Fibroblast of lung (primary cell): ENCODE measurements around the gene EPB41L5. TPM values are rescaled to one million over a fixed set of nuclear protein-coding genes. Genes with fewer than 3 reads are reported as not detected.

Source experiments
- DNase-seq, 2 donors: peaks; one replicate each; pipeline versions ENCODE4 v3.0.0 to v3.0.0-alpha.2; 2010; ENCODE audit warnings: low read depth in 2 of 2
- H2AFZ ChIP-seq: 2 replicates; pipeline ENCODE4 v1.5.1; 2012; ENCODE audit warnings: low read length, control low read depth, inconsistent platforms
- H3K27ac ChIP-seq: 2 replicates; pipeline ENCODE4 v1.5.1; 2011; ENCODE audit warnings: low read length, control low read depth; ENCODE audit not compliant: insufficient read depth
- H3K27me3 ChIP-seq: 2 replicates; pipeline ENCODE4 v1.5.1; 2011; ENCODE audit warnings: mild to moderate bottlenecking, low read length; ENCODE audit not compliant: control insufficient read depth, insufficient read depth
- H3K36me3 ChIP-seq: 2 replicates; pipeline ENCODE4 v1.5.1; 2011; ENCODE audit warnings: low read length; ENCODE audit not compliant: control insufficient read depth, insufficient read depth
- H3K4me1 ChIP-seq: 2 replicates; pipeline ENCODE4 v1.5.1; 2011; ENCODE audit warnings: low read length; ENCODE audit not compliant: control insufficient read depth, insufficient read depth; ENCODE audit errors: extremely low read depth
- H3K4me2 ChIP-seq: 2 replicates; pipeline ENCODE4 v1.5.1; 2011; ENCODE audit warnings: low read length, control low read depth; ENCODE audit not compliant: insufficient read depth; ENCODE audit errors: extremely low read depth
- H3K4me3 ChIP-seq, 4 experiments: fragments of 200-600 bp in 1 of 4; sonication (generic) in 1 of 4; replicated peaks in 1 of 4; 2 replicates each; pipeline ENCODE4 v1.5.1; 2011 to 2016; ENCODE audit warnings: low read length in 4 of 4, low read depth in 3 of 4, mild to moderate bottlenecking in 3 of 4, control low read depth in 2 of 4, inconsistent platforms in 1 of 4, mixed read lengths in 1 of 4; ENCODE audit not compliant: insufficient read depth in 1 of 4; ENCODE audit errors: control extremely low read depth in 1 of 4
- H3K79me2 ChIP-seq: 2 replicates; pipeline ENCODE4 v1.5.1; 2012; ENCODE audit warnings: mild to moderate bottlenecking, low read length, inconsistent platforms; ENCODE audit not compliant: control insufficient read depth, insufficient read depth
- H3K9ac ChIP-seq: 2 replicates; pipeline ENCODE4 v1.5.1; 2011; ENCODE audit warnings: mild to moderate bottlenecking, low read length, control low read depth; ENCODE audit not compliant: insufficient read depth
- H3K9me3 ChIP-seq: 2 replicates; pipeline ENCODE4 v1.5.1; 2012; ENCODE audit warnings: low read depth, low read length; ENCODE audit not compliant: control insufficient read depth, insufficient read depth
- H4K20me1 ChIP-seq: 2 replicates; pipeline ENCODE4 v1.5.1; 2011; ENCODE audit warnings: low read length; ENCODE audit not compliant: control insufficient read depth, insufficient read depth; ENCODE audit errors: extremely low read depth
- CTCF ChIP-seq, 2 donors: IDR thresholded peaks in 1 of 2; conservative IDR thresholded peaks in 1 of 2; 1 replicate in 1 of 2; 2 replicates in 1 of 2; pipeline ENCODE4 v1.5.1; 2011 to 2012; ENCODE audit warnings: low read length in 2 of 2, control low read depth in 1 of 2, inconsistent platforms in 1 of 2, low read depth in 1 of 2, mild to moderate bottlenecking in 1 of 2
- EZH2 ChIP-seq: IDR thresholded peaks from 2 replicates; pipeline ENCODE4 v1.5.1; 2012; ENCODE audit warnings: low read length, control low read depth, mild to moderate bottlenecking; ENCODE audit errors: missing control alignments
- polyA plus RNA-seq, 2 donors: library from polyadenylated mRNA; depleted of rRNA in 1 of 2; stranded (reverse) in 1 of 2; unstranded in 1 of 2; fragments of >200 nt; gene quantifications; 2 replicates each; pipeline ENCODE4 v1.2.1, GENCODE V29; 2011 to 2012; ENCODE audit warnings: missing spikeins in 1 of 2
- total RNA-seq: library from RNA; depleted of rRNA; stranded (reverse); fragments of >200 nt; gene quantifications from 2 replicates; pipeline ENCODE4 v1.2.1, GENCODE V29; 2014

Gene EPB41L5
- total and polyA plus RNA-seq, 2 donors (not counting 1 experiment from before 2014, with no cell fraction given): 10.6 to 16.2 TPM

- no peak overlapping the region for H3K9ac ChIP-seq
- H3K27me3 ChIP-seq: no peaks in the 10 kb centered on the region
- H4K20me1 ChIP-seq: no peaks in the 10 kb centered on the region
Observed at GRCh38 chr2:120007851-120008250, 5.0 kb upstream of the EPB41L5 start.

GRCh38 chr2:120012363-120012762, 514 bp upstream of the EPB41L5 start:
- H3K79me2 ChIP-seq: no peaks in the 10 kb centered on the region
- TF ChIP-seq CTCF (conservative IDR thresholded peaks at IDR 0.05 in 1 of 2, IDR thresholded peaks at IDR 0.05 in 1 of 2; ENCODE audit: low read depth in 1 of 2, low read length in 2 of 2): no peak
- no peak for TF ChIP-seq EZH2

More at GRCh38 chr2:120007851-120008250, 5.0 kb upstream of the EPB41L5 start:
- DNase-seq: no peak
- Histone ChIP-seq H3K4me1 (peaks cover 3% of the 10 kb centered on the region), H3K27ac (no peak overlapping the region), H3K36me3 (no peaks in the 10 kb centered on the region), H3K9me3 (no peaks in the 10 kb centered on the region), H3K79me2 (no peaks in the 10 kb centered on the region), H3K4me3 (no peak overlapping the region), H3K4me2 (no peak overlapping the region), H2AFZ (no peak overlapping the region)
- no peak for TF ChIP-seq EZH2
- TF ChIP-seq CTCF (conservative IDR thresholded peaks at IDR 0.05 in 1 of 2, IDR thresholded peaks at IDR 0.05 in 1 of 2; ENCODE audit: low read depth in 1 of 2, low read length in 2 of 2): no peak

GRCh38 chr2:120013597-120014223, 833 bp downstream of the EPB41L5 start:
- Histone ChIP-seq H3K79me2 (no peaks in the 10 kb centered on the region), H3K4me1 (peaks cover 3% of the 10 kb centered on the region), H3K4me2 (peak overlapping the region; percentile 71), H3K9me3 (no peaks in the 10 kb centered on the region), H3K36me3 (no peaks in the 10 kb centered on the region), H3K9ac (peak overlapping the region; percentile 51), H4K20me1 (no peaks in the 10 kb centered on the region), H3K4me3 (peak overlapping the region; percentile 48 to 92 (median 66)), H3K27me3 (no peaks in the 10 kb centered on the region), H3K27ac (no peak overlapping the region), H2AFZ (no peak overlapping the region)
- peak in 1 of 2 donors; percentile 5 for DNase-seq
- TF ChIP-seq CTCF (conservative IDR thresholded peaks at IDR 0.05 in 1 of 2, IDR thresholded peaks at IDR 0.05 in 1 of 2; ENCODE audit: low read depth in 1 of 2, low read length in 2 of 2) (no peak), EZH2 (no peak)

More at GRCh38 chr2:120012363-120012762, 514 bp upstream of the EPB41L5 start:
- Histone ChIP-seq H4K20me1 (no peaks in the 10 kb centered on the region), H3K27ac (peak overlapping the region; percentile 10), H3K9me3 (no peaks in the 10 kb centered on the region), H3K27me3 (no peaks in the 10 kb centered on the region), H3K4me3 (peak overlapping the region; percentile 48 to 92 (median 60)), H2AFZ (peak overlapping the region; percentile 71), H3K36me3 (no peaks in the 10 kb centered on the region), H3K9ac (peak overlapping the region; percentile 51), H3K4me2 (peak overlapping the region; percentile 86), H3K4me1 (peaks cover 3% of the 10 kb centered on the region)
- no peak for DNase-seq
